K562 (cell line): Measurements from ENCODE around the gene NUDT2. TPM values are rescaled to one million over a fixed set of nuclear protein-coding genes. Genes with fewer than 3 reads are reported as not detected.

Source experiments
- ATAC-seq: fragments of 200-7000 bp; cut with Tn5 transposase; 3 replicates; pipeline ENCODE4 v1.9.1; 2020; ENCODE audit warnings: moderate library complexity
- BruUV-seq: library from RNA; stranded (reverse); fragments of 400-500 nt; replicated peaks from 2 replicates; lab custom pipeline; 2021; lab: Mats Ljungman, UMichigan
- CTCF ChIA-PET: fragments of 300-600 bp; formaldehyde crosslinking; extraction: SDS; loops from one replicate; lab custom pipeline; 2021; ENCODE audit warnings: low intra/inter-chr PET ratio; lab: Yijun Ruan, JAX
- POLR2A ChIA-PET: fragments of 300-600, 350-650 bp; sonication (Branson Sonifier 250); formaldehyde crosslinking; extraction: SDS; loops from one replicate; lab custom pipeline; 2021; ENCODE audit warnings: antibody characterized with exemption, inconsistent platforms; lab: Yijun Ruan, JAX
- DNase-seq, 4 experiments: peaks; one replicate each; pipeline versions ENCODE4 v3.0.0 to v3.0.0-alpha.2; 2011 to 2018; ENCODE audit warnings: low spot score in 3 of 4, mixed read lengths in 3 of 4; ENCODE audit errors: extremely low read depth in 1 of 4
- FAIRE-seq: peaks from 2 replicates; lab custom pipeline; 2011; peaks lifted over from hg19 to GRCh38; lab: Jason Lieb, UNC
- H2AFZ ChIP-seq: 2 replicates; pipeline ENCODE4 v1.6.0; 2011; ENCODE audit warnings: low read depth, low read length, control low read depth, inconsistent platforms
- H3K27ac ChIP-seq: fragments of 200-600 bp; 3 replicates; pipeline ENCODE4 v1.8.0; 2011; ENCODE audit warnings: low read depth, mild to moderate bottlenecking, control low read depth, inconsistent platforms, low read length, moderate library complexity, mixed read lengths; ENCODE audit errors: extremely low read depth
- H3K27me3 ChIP-seq, 2 experiments: fragments of 300-600 bp in 1 of 2; 2 replicates in 1 of 2; 3 replicates in 1 of 2; pipeline versions ENCODE4 v1.6.0 to v1.8.0; 2011; ENCODE audit warnings: inconsistent platforms in 2 of 2, low read length in 2 of 2, mild to moderate bottlenecking in 1 of 2, mixed read lengths in 1 of 2, moderate library complexity in 1 of 2; ENCODE audit not compliant: control insufficient read depth in 2 of 2, insufficient read depth in 2 of 2
- H3K36me3 ChIP-seq: fragments of 300-600 bp; 3 replicates; pipeline ENCODE4 v1.8.0; 2011; ENCODE audit warnings: mild to moderate bottlenecking, low read length, inconsistent platforms; ENCODE audit not compliant: control insufficient read depth, insufficient read depth
- H3K4me1 ChIP-seq, 2 experiments: fragments of 200-600 bp in 1 of 2; replicated peaks in 1 of 2; 2 replicates in 1 of 2; 3 replicates in 1 of 2; pipeline versions ENCODE4 v1.5.1 to v1.8.0; 2011; ENCODE audit warnings: inconsistent platforms in 2 of 2, low read length in 2 of 2, mild to moderate bottlenecking in 1 of 2, mixed read lengths in 1 of 2, moderate library complexity in 1 of 2; ENCODE audit not compliant: control insufficient read depth in 2 of 2, insufficient read depth in 2 of 2
- H3K4me2 ChIP-seq: 2 replicates; pipeline ENCODE4 v1.6.1; 2011; ENCODE audit warnings: low read length, control low read depth, inconsistent platforms, mixed read lengths; ENCODE audit not compliant: insufficient read depth
- H3K4me3 ChIP-seq: fragments of 200-600 bp; sonication (generic), shearing (Covaris generic); 2 replicates; pipeline ENCODE4 v1.5.1; 2016; ENCODE audit warnings: control low read depth, inconsistent platforms
- H3K79me2 ChIP-seq: fragments of 200-600 bp; 3 replicates; pipeline ENCODE4 v1.8.0; 2011; ENCODE audit warnings: low read length, inconsistent platforms; ENCODE audit not compliant: control insufficient read depth, insufficient read depth
- H3K9ac ChIP-seq, 2 experiments: 2 replicates each; pipeline versions ENCODE4 v1.6.0 to v1.6.1; 2011; ENCODE audit warnings: low read depth in 2 of 2, low read length in 2 of 2, control low read depth in 1 of 2, inconsistent platforms in 1 of 2, mild to moderate bottlenecking in 1 of 2, mixed read lengths in 1 of 2; ENCODE audit not compliant: insufficient read depth in 1 of 2
- H3K9me1 ChIP-seq: one replicate; pipeline ENCODE4 v1.6.0; 2011; ENCODE audit warnings: inconsistent platforms, mild to moderate bottlenecking, low read length, moderate library complexity; ENCODE audit not compliant: control insufficient read depth, insufficient read depth
- H3K9me3 ChIP-seq: replicated peaks from 2 replicates; pipeline ENCODE4 v1.5.1; 2011; ENCODE audit warnings: low read depth, low read length, inconsistent platforms; ENCODE audit not compliant: control insufficient read depth, insufficient read depth
- H4K20me1 ChIP-seq: replicated peaks from 2 replicates; pipeline ENCODE4 v1.6.1; 2011; ENCODE audit warnings: low read length, inconsistent platforms, mixed read lengths; ENCODE audit not compliant: control insufficient read depth, insufficient read depth
- ATF7 ChIP-seq: fragments of 450-650 bp; IDR thresholded peaks from 2 replicates; pipeline ENCODE4 v1.7.1; 2014; ENCODE audit warnings: mild to moderate bottlenecking, moderate library complexity
- BRCA1 ChIP-seq, 2 experiments: fragments of 450-650 bp in 1 of 2; sonication (generic) in 1 of 2; formaldehyde crosslinking in 1 of 2; IDR thresholded peaks; 2 replicates each; pipeline versions ENCODE4 v1.5.0 to v1.6.1; 2017 to 2020; ENCODE audit warnings: mild to moderate bottlenecking in 1 of 2, missing genetic modification reagents in 1 of 2
- HNRNPUL1 ChIP-seq: fragments of 200-400 bp; formaldehyde crosslinking; IDR thresholded peaks from 2 replicates; pipeline ENCODE4 v1.6.1; 2017; ENCODE audit warnings: low read length
- MEF2A ChIP-seq: IDR thresholded peaks from 2 replicates; pipeline ENCODE4 v1.6.1; 2011; ENCODE audit warnings: low read depth, mild to moderate bottlenecking, low read length, moderate library complexity; ENCODE audit not compliant: control insufficient read depth
- NFYB ChIP-seq: IDR thresholded peaks from 2 replicates; pipeline ENCODE4 v1.6.1; 2011; ENCODE audit warnings: mild to moderate bottlenecking, moderate library complexity; ENCODE audit not compliant: insufficient read length; ENCODE audit errors: extremely low read depth
- NUFIP1 ChIP-seq: fragments of 450-650 bp; IDR thresholded peaks from 2 replicates; pipeline ENCODE4 v1.6.1; 2018; ENCODE audit not compliant: partially characterized antibody
- TAL1 ChIP-seq: fragments of 450-650 bp; IDR thresholded peaks from 2 replicates; pipeline ENCODE4 v1.6.1; 2016; ENCODE audit warnings: mild to moderate bottlenecking
- TCF3 ChIP-seq: sonication (generic); formaldehyde crosslinking; IDR thresholded peaks from 2 replicates; pipeline ENCODE4 v1.4.0; 2020; ENCODE audit warnings: mild to moderate bottlenecking, missing genetic modification reagents
- WGBS: fragments of 100-300 bp; shearing (Covaris generic); methylation state at CpG from one replicate; pipeline ENCODE4 v1.1.6; 2016; ENCODE audit warnings: low coverage, mixed read lengths; ENCODE audit not compliant: insufficient coverage; ENCODE audit errors: missing lambda C conversion rate; 5-methylcytosine and 5-hydroxymethylcytosine counted together
- in situ Hi-C: fragments of 300-500 bp; cut with MboI; formaldehyde crosslinking; loops from 4 replicates; pipeline ENCODE4 v1.15.0; 2018; ENCODE audit warnings: inconsistent platforms, mixed read lengths
- intact Hi-C: fragments of 100-400 bp; cut with micrococcal nuclease; formaldehyde crosslinking; loops from 2 replicates; pipeline ENCODE4 v1.14.2; 2022
- polyA plus RNA-seq, 8 experiments: library from polyadenylated mRNA; depleted of rRNA in 4 of 8; stranded (reverse) in 5 of 8; unstranded in 3 of 8; fragments of >200 nt; fragmentation: Nextera tagmentation in 2 of 8; fragmentation: Illumina TruSeq in 1 of 8; extraction: Ambion mirVana in 2 of 8; extraction: Trizol in 1 of 8; gene quantifications; 2 replicates each; pipeline versions ENCODE4 v1.2.1 to v1.2.3, GENCODE V29; 2011 to 2014; ENCODE audit warnings: inconsistent platforms in 1 of 8, missing spikeins in 1 of 8
- total RNA-seq, 7 experiments: library from RNA; depleted of rRNA in 6 of 7; stranded (reverse); fragments of >200 nt in 6 of 7; fragmentation: Illumina TruSeq in 2 of 7; extraction: Trizol in 2 of 7; gene quantifications; 2 replicates each; pipeline versions ENCODE4 v1.2.1 to v1.2.3, GENCODE V29; 2011 to 2021; ENCODE audit warnings: low replicate concordance in 1 of 7
- TF ChIP-seq, protein P1 (sequence below), 2 experiments: fragments of 450-650 bp; formaldehyde crosslinking in 1 of 2; IDR thresholded peaks; 2 replicates each; pipeline versions ENCODE4 v1.4.0 to v1.6.1; 2014 to 2020; ENCODE audit warnings: mild to moderate bottlenecking in 2 of 2, borderline replicate concordance in 1 of 2, low read depth in 1 of 2
- TF ChIP-seq, protein P2 (sequence below): IDR thresholded peaks from 2 replicates; pipeline ENCODE4 v1.6.1; 2011; ENCODE audit warnings: borderline replicate concordance, low read depth, mild to moderate bottlenecking, moderate library complexity, low read length; ENCODE audit not compliant: insufficient read depth, poor library complexity, severe bottlenecking

Gene NUDT2
- total and polyA plus RNA-seq, 9 of the 15 experiments (the other 6 are each of a cell fraction or from before 2014, with no cell fraction given): 11.5 to 28.1 (median 19.0) TPM

DNA sequence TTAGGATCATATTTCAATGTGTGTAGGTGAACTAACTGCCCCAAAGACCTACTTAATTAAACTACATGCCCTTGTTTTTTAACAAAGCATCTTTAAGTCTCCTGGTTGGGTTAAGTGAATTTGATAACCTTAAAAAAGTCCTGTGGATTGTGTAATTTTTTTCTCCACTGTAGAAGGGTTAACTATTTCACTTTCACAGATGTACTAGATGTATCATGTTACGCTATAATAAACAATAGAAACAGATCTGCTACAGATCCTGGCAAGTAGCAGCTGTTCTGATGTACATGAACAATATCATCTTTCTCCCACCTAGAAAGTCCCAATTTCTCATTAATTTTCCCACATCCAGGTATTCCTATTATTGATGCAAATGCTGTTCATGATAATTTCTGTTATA, 19.2 kb upstream of the NUDT2 start:
- Histone ChIP-seq H3K4me3 (no peak overlapping the region), H3K36me3 (0 out of 3 replicates have a peak, but pooled peaks cover 4% of the 10 kb centered on the region), H3K79me2 (0 out of 3 replicates have a peak, but pooled peaks cover 2% of the 10 kb centered on the region), H3K9me1 (no peaks in the 10 kb centered on the region), H3K9me3 (no peaks in the 10 kb centered on the region), H3K9ac (no peak overlapping the region), H2AFZ (no peak overlapping the region), H3K4me2 (no peak overlapping the region), H3K27ac (no peak overlapping the region), H4K20me1 (no peaks in the 10 kb centered on the region), H3K27me3 (no peaks in the 10 kb centered on the region), H3K4me1 (no peaks in the 10 kb centered on the region)
- intact Hi-C loops (no loop called here), in situ Hi-C loops (no loop called here)
- ChIA-PET CTCF (no interaction called here), POLR2A (no interaction called here)
- TF ChIP-seq NUFIP1 (no peak), ATF7 (no peak), HNRNPUL1 (no peak), NFYB (no peak), MEF2A (no peak), BRCA1 (IDR thresholded peaks at IDR 0.05) (no peak), BRCA1 (CRISPR knock-in tag; IDR thresholded peaks at IDR 0.05) (no peak), TAL1 (no peak), TCF3 (CRISPR knock-in tag) (no peak)
- TF ChIP-seq, protein P1, sequence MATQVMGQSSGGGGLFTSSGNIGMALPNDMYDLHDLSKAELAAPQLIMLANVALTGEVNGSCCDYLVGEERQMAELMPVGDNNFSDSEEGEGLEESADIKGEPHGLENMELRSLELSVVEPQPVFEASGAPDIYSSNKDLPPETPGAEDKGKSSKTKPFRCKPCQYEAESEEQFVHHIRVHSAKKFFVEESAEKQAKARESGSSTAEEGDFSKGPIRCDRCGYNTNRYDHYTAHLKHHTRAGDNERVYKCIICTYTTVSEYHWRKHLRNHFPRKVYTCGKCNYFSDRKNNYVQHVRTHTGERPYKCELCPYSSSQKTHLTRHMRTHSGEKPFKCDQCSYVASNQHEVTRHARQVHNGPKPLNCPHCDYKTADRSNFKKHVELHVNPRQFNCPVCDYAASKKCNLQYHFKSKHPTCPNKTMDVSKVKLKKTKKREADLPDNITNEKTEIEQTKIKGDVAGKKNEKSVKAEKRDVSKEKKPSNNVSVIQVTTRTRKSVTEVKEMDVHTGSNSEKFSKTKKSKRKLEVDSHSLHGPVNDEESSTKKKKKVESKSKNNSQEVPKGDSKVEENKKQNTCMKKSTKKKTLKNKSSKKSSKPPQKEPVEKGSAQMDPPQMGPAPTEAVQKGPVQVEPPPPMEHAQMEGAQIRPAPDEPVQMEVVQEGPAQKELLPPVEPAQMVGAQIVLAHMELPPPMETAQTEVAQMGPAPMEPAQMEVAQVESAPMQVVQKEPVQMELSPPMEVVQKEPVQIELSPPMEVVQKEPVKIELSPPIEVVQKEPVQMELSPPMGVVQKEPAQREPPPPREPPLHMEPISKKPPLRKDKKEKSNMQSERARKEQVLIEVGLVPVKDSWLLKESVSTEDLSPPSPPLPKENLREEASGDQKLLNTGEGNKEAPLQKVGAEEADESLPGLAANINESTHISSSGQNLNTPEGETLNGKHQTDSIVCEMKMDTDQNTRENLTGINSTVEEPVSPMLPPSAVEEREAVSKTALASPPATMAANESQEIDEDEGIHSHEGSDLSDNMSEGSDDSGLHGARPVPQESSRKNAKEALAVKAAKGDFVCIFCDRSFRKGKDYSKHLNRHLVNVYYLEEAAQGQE (IDR thresholded peaks at IDR 0.05; ENCODE audit: borderline replicate concordance): no peak
- TF ChIP-seq, protein P1 (CRISPR knock-in tag; IDR thresholded peaks at IDR 0.05; ENCODE audit: low read depth): no peak
- TF ChIP-seq, protein P2, sequence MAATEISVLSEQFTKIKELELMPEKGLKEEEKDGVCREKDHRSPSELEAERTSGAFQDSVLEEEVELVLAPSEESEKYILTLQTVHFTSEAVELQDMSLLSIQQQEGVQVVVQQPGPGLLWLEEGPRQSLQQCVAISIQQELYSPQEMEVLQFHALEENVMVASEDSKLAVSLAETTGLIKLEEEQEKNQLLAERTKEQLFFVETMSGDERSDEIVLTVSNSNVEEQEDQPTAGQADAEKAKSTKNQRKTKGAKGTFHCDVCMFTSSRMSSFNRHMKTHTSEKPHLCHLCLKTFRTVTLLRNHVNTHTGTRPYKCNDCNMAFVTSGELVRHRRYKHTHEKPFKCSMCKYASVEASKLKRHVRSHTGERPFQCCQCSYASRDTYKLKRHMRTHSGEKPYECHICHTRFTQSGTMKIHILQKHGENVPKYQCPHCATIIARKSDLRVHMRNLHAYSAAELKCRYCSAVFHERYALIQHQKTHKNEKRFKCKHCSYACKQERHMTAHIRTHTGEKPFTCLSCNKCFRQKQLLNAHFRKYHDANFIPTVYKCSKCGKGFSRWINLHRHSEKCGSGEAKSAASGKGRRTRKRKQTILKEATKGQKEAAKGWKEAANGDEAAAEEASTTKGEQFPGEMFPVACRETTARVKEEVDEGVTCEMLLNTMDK: no peak
- DNase-seq (no peak), FAIRE-seq (no peak), ATAC-seq (no peak)
- 100% methylated on average over 1 of the region's 1 CpG for WGBS
- no TSS peak for BruUV-seq
